CD4-positive, alpha-beta T cell (primary cell): ENCODE results near the gene ADIRF. TPM values are rescaled to one million over a fixed set of nuclear protein-coding genes. Genes with fewer than 3 reads are reported as not detected.
"Not testable (repeated sequence)": the region's sequence is repeated elsewhere in the genome, so short reads cannot be mapped to it uniquely, and the experiment has no call there.

ENCODE experiments used
- ATAC-seq: fragments of 200-7000 bp; cut with Tn5 transposase; one replicate; pipeline ENCODE4 v1.10.0; 2022; ENCODE audit warnings: mild to moderate bottlenecking; ENCODE audit not compliant: poor library complexity
- CTCF ChIA-PET: fragments of 350-600 bp; sonication (Branson Sonifier 250); formaldehyde crosslinking; loops from one replicate; lab custom pipeline; 2021; ENCODE audit warnings: antibody characterized with exemption, inconsistent platforms; lab: Charles Lee
- POLR2A ChIA-PET: fragments of 350-600 bp; sonication (Branson Sonifier 250); formaldehyde crosslinking; loops from one replicate; lab custom pipeline; 2021; ENCODE audit warnings: antibody characterized with exemption, inconsistent platforms; lab: Charles Lee
- DNase-seq, 14 experiments: peaks; one replicate each; pipeline ENCODE4 v3.0.0-alpha.2; 2013 to 2020; ENCODE audit warnings: mixed read lengths in 2 of 14
- H3K27ac ChIP-seq, 2 donors: one replicate each; pipeline versions ENCODE4 v1.5.1 to v1.7.0; 2013; ENCODE audit warnings: low read length in 2 of 2, low read depth in 1 of 2, mild to moderate bottlenecking in 1 of 2
- H3K27me3 ChIP-seq, 2 experiments: 1 replicate in 1 of 2; 2 replicates in 1 of 2; pipeline versions ENCODE4 v1.6.1 to v1.7.0; 2013; ENCODE audit warnings: low read length in 2 of 2, control low read depth in 1 of 2, mild to moderate bottlenecking in 1 of 2, moderate library complexity in 1 of 2; ENCODE audit not compliant: insufficient read depth in 2 of 2, control insufficient read depth in 1 of 2
- H3K36me3 ChIP-seq: one replicate; pipeline ENCODE4 v1.6.1; 2013; ENCODE audit warnings: low read length, control low read depth; ENCODE audit not compliant: insufficient read depth
- H3K4me1 ChIP-seq: one replicate; pipeline ENCODE4 v1.6.1; 2013; ENCODE audit warnings: low read length, control low read depth; ENCODE audit not compliant: insufficient read depth
- H3K4me3 ChIP-seq: one replicate; pipeline ENCODE4 v1.5.1; 2013; ENCODE audit warnings: mild to moderate bottlenecking, low read length, moderate library complexity
- H3K9me3 ChIP-seq, 2 experiments: 1 replicate in 1 of 2; 2 replicates in 1 of 2; pipeline versions ENCODE4 v1.6.1 to v1.7.0; 2013; ENCODE audit warnings: low read length in 2 of 2, mild to moderate bottlenecking in 2 of 2, control low read depth in 1 of 2, moderate library complexity in 1 of 2; ENCODE audit not compliant: control insufficient read depth in 1 of 2, insufficient read depth in 1 of 2
- H3K27ac Mint-ChIP-seq: one replicate; pipeline ENCODE4 v1.8.0; 2020; ENCODE audit warnings: mixed read lengths
- H3K27me3 Mint-ChIP-seq: one replicate; pipeline ENCODE4 v1.8.0; 2021; ENCODE audit warnings: mixed read lengths
- H3K36me3 Mint-ChIP-seq: one replicate; pipeline ENCODE4 v1.8.0; 2021; ENCODE audit warnings: low read depth, mixed read lengths
- H3K4me1 Mint-ChIP-seq: one replicate; pipeline ENCODE4 v1.8.0; 2021; ENCODE audit warnings: low read depth, mixed read lengths
- H3K4me3 Mint-ChIP-seq: one replicate; pipeline ENCODE4 v1.8.0; 2020; ENCODE audit warnings: mild to moderate bottlenecking, mixed read lengths
- H3K9me3 Mint-ChIP-seq: one replicate; pipeline ENCODE4 v1.8.0; 2020; ENCODE audit warnings: mixed read lengths
- intact Hi-C, 2 experiments: fragments of 100-400 bp; cut with DNase I in 1 of 2; cut with micrococcal nuclease in 1 of 2; formaldehyde crosslinking; loops; one replicate each; pipeline versions ENCODE4 v1.15.1 to v1.9.0; 2023 to 2025; cut with DNase I, micrococcal nuclease
- total RNA-seq, 174 experiments: library from RNA in 2 of 174; stranded (reverse) in 2 of 174; gene quantifications; one replicate each; pipeline ENCODE4 v1.2.3 and lab custom pipeline; 2021 to 2026
- TF ChIP-seq, protein P1 (sequence below): fragments of 200-600 bp; IDR thresholded peaks from one replicate; pipeline ENCODE4 v1.8.0; 2022; ENCODE audit warnings: antibody characterized with exemption, mild to moderate bottlenecking

Gene ADIRF
- total RNA-seq, 2 experiments from 2014 or later = not detected

DNA sequence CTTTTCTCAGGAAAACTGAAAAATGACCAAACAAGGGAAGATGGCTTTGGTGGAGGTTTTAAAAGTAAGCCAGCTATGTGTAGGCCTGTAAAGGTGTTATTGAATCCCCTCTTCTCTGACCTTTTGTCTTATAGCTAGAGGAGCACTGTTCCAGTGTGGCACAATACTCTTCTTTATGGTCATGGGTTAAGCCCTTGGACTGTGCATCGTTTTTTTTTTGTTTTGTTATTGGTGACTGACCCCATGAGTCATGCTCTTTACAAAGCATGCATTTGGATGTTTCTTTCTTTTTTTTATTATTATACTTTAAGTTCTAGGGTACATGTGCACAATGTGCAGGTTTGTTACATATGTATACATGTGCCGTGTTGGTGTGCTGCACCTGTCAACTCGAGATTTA, 32.2 kb downstream of the ADIRF start:
- TF ChIP-seq, protein P1, sequence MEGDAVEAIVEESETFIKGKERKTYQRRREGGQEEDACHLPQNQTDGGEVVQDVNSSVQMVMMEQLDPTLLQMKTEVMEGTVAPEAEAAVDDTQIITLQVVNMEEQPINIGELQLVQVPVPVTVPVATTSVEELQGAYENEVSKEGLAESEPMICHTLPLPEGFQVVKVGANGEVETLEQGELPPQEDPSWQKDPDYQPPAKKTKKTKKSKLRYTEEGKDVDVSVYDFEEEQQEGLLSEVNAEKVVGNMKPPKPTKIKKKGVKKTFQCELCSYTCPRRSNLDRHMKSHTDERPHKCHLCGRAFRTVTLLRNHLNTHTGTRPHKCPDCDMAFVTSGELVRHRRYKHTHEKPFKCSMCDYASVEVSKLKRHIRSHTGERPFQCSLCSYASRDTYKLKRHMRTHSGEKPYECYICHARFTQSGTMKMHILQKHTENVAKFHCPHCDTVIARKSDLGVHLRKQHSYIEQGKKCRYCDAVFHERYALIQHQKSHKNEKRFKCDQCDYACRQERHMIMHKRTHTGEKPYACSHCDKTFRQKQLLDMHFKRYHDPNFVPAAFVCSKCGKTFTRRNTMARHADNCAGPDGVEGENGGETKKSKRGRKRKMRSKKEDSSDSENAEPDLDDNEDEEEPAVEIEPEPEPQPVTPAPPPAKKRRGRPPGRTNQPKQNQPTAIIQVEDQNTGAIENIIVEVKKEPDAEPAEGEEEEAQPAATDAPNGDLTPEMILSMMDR = no peak
- ChIA-PET POLR2A (no interaction called here), CTCF (no interaction called here)
- Mint-ChIP-seq H3K4me3 (no peak overlapping the region), H3K9me3 (no peaks in the 10 kb centered on the region), H3K4me1 (no peaks in the 10 kb centered on the region), H3K36me3 (no peaks in the 10 kb centered on the region), H3K27ac (no peak overlapping the region), H3K27me3 (no peaks in the 10 kb centered on the region)
- ATAC-seq (no peak), DNase-seq (no peak)
- Histone ChIP-seq H3K27me3 (no peaks in the 10 kb centered on the region), H3K27ac (no peak overlapping the region), H3K36me3 (no peaks in the 10 kb centered on the region), H3K9me3 (no peaks in the 10 kb centered on the region), H3K4me1 (no peaks in the 10 kb centered on the region), H3K4me3 (no peak overlapping the region)
- intact Hi-C loops = no loop called here

DNA sequence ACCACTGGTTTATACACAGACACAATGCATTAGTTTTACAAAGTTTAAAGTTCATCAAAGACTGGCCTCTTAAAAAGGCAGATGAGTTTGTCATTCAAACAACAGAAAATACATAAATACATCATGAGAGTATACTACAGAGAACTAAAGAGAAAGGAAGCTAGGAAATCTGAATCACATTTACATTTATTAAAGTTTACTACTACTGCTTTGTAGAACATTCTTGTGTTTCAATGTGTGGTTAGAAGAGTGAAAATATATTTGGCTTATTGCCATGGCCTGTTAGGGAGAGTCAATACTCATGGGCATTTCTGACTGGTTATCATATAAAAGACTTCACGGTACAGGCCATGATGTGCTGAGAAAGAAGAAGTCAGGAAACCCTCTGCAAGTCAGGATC, 38.8 kb downstream of the ADIRF start:
- H3K27ac Mint-ChIP-seq, H3K27me3 ChIP-seq, H3K9me3 Mint-ChIP-seq, H3K4me3 ChIP-seq, H3K4me1 ChIP-seq, intact Hi-C loops, DNase-seq, H3K36me3 ChIP-seq, ATAC-seq, H3K4me1 Mint-ChIP-seq, POLR2A ChIA-PET, H3K27me3 Mint-ChIP-seq, H3K27ac ChIP-seq, CTCF ChIA-PET, H3K36me3 Mint-ChIP-seq, H3K9me3 ChIP-seq, H3K4me3 Mint-ChIP-seq: not testable (repeated sequence)

DNA sequence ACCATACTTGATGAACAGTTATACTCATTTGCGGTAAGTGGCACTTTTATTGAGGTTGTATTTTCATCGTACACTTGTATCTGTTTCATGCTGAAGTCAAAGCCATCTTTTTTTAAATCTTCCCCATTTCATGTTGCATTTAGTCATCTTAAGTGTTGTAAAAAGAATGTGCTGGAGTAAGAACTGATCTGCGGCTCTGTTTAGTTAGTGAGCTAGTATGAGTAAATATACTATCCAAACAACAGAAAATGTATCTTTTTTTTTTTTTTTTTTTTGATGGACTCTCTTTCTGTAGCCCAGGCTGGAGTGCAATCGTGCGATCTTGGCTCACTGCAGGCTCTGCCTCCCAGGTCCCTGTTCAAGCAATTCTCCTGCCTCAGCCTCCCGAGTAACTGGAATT, 39.4 kb downstream of the ADIRF start:
- H3K27me3 ChIP-seq, H3K4me1 Mint-ChIP-seq, H3K27ac Mint-ChIP-seq, DNase-seq, H3K9me3 ChIP-seq, intact Hi-C loops, H3K4me3 ChIP-seq, H3K36me3 ChIP-seq, POLR2A ChIA-PET, H3K4me3 Mint-ChIP-seq, H3K36me3 Mint-ChIP-seq, H3K27ac ChIP-seq, H3K27me3 Mint-ChIP-seq, H3K9me3 Mint-ChIP-seq, ATAC-seq, CTCF ChIA-PET, H3K4me1 ChIP-seq: not testable (repeated sequence)

DNA sequence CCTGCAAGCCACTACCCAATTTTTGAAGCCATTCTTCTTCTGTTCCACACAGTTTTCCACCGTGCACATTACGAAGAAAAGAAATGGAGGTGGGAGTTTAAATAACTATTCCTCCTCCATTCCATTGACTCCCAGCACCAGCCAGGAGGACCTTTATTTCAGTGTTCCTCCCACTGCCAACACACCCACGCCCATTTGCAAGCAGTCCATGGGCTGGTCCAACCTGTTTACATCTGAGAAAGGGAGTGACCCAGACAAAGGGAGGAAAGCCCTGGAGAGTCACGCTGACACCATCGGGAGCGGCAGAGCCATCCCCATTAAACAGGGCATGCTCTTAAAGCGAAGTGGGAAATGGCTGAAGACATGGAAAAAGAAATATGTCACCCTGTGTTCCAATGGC, 40.0 kb downstream of the ADIRF start:
- H3K27me3 Mint-ChIP-seq, H3K27ac Mint-ChIP-seq, POLR2A ChIA-PET, H3K4me1 ChIP-seq, intact Hi-C loops, ATAC-seq, H3K36me3 ChIP-seq, H3K4me3 ChIP-seq, H3K36me3 Mint-ChIP-seq, H3K27ac ChIP-seq, H3K9me3 Mint-ChIP-seq, H3K4me3 Mint-ChIP-seq, H3K9me3 ChIP-seq, H3K4me1 Mint-ChIP-seq, DNase-seq, H3K27me3 ChIP-seq, CTCF ChIA-PET: not testable (repeated sequence)

DNA sequence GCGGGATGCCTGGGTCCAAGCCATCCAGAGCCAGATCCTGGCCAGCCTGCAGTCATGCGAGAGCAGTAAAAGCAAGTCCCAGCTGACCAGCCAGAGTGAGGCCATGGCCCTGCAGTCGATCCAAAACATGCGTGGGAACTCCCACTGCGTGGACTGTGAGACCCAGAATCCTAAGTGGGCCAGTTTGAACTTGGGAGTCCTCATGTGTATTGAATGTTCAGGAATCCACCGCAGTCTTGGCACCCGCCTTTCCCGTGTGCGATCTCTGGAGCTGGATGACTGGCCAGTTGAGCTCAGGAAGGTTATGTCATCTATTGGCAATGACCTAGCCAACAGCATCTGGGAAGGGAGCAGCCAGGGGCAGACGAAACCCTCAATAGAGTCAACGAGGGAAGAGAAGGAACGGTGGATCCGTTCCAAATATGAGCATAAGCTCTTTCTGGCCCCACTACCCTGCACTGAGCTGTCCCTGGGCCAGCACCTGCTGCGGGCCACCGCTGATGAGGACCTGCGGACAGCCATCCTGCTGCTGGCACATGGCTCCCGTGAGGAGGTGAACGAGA, 40.9 kb downstream of the ADIRF start:
- H3K4me1 Mint-ChIP-seq, H3K36me3 Mint-ChIP-seq, H3K4me3 ChIP-seq, H3K27ac ChIP-seq, H3K9me3 Mint-ChIP-seq, intact Hi-C loops, H3K36me3 ChIP-seq, DNase-seq, POLR2A ChIA-PET, ATAC-seq, CTCF ChIA-PET, H3K27ac Mint-ChIP-seq, H3K9me3 ChIP-seq, H3K27me3 Mint-ChIP-seq, H3K4me3 Mint-ChIP-seq, H3K27me3 ChIP-seq, H3K4me1 ChIP-seq: not testable (repeated sequence)

DNA sequence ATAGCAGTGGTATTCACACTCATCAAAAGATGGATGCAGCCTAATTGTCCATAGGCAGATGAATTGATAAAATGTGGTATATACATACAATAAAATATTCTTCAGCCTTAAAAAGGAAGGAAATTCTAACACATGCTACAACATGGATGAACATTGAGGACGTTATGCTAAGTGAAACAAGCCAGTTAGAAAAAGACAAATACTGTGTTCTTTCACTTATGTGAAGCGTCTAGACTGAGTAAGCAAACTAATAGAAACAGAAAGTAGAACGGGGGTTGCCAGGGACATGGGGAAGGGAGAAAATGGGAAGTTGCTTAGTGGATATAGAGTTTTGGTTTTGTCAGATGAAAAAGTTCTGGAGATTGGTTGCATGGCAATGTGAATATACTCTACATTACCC, 45.2 kb downstream of the ADIRF start:
- H3K9me3 Mint-ChIP-seq, H3K4me3 Mint-ChIP-seq, H3K27ac Mint-ChIP-seq, intact Hi-C loops, H3K4me1 Mint-ChIP-seq, H3K36me3 Mint-ChIP-seq, POLR2A ChIA-PET, H3K36me3 ChIP-seq, CTCF ChIA-PET, ATAC-seq, H3K9me3 ChIP-seq, H3K4me1 ChIP-seq, H3K27me3 ChIP-seq, H3K4me3 ChIP-seq, H3K27ac ChIP-seq, DNase-seq, H3K27me3 Mint-ChIP-seq: not testable (repeated sequence)
